Measurements from ENCODE around the gene ADAM17.

DNA sequence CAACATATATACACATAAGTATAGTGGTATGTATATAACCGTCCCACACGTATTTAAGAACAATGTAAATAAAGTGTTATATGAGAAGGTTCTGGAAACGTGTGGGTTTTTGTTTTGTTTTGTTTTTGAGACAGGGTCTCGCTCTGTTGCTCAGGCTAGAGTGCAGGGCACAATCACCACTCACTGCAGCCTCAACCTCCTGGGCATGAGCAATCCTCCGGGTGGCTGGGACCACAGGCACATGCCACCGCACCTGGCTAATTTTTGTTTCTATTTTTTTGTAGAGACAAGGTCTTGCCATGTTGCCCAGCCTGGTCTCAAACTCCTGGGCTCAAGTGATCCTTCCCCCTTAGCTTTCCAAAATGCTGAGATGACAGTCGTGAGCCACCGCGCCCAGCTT, 6.2 kb downstream of the ADAM17 start:
- TF ChIP-seq, protein P1, sequence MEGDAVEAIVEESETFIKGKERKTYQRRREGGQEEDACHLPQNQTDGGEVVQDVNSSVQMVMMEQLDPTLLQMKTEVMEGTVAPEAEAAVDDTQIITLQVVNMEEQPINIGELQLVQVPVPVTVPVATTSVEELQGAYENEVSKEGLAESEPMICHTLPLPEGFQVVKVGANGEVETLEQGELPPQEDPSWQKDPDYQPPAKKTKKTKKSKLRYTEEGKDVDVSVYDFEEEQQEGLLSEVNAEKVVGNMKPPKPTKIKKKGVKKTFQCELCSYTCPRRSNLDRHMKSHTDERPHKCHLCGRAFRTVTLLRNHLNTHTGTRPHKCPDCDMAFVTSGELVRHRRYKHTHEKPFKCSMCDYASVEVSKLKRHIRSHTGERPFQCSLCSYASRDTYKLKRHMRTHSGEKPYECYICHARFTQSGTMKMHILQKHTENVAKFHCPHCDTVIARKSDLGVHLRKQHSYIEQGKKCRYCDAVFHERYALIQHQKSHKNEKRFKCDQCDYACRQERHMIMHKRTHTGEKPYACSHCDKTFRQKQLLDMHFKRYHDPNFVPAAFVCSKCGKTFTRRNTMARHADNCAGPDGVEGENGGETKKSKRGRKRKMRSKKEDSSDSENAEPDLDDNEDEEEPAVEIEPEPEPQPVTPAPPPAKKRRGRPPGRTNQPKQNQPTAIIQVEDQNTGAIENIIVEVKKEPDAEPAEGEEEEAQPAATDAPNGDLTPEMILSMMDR (IDR thresholded peaks at IDR 0.05 in 8 of 11, conservative IDR thresholded peaks at IDR 0.05 in 3 of 11), result no peak
- no peak for TF ChIP-seq POLR2A (IDR thresholded peaks at IDR 0.05)
- peak in 1 of 3 donors; percentile 53 for TF ChIP-seq POLR2AphosphoS5 (IDR thresholded peaks at IDR 0.05)

All from spleen (tissue), 7 donors.